Measurements from ENCODE around the gene LRRC70.

The LRRC70 gene

DNA sequence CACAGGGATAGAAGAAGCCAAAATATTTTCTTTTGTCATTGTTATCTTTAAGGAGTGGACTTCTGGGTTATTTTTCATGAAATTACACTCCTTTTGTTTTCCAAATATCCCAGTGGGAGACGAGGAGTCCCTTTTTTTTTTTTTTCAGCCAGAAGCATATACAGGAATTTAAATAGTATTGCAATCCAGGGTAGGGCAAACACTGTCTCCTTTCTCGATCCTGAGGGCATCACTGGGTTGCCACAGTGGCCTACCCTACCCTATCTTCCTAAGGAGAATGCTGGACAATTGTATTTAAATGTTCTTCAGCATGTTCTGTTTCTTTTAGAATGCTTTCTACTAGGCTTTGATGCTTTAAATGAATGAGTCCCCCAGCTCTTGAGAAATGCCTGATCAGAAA is 47.9 kb downstream of the LRRC70 start:
- no peaks in the 10 kb centered on the region for H3K27me3 ChIP-seq
- no peak overlapping the region for H3K9ac ChIP-seq
- H3K4me3 ChIP-seq, result no peak overlapping the region
- no peak overlapping the region for H3K27ac ChIP-seq
- peaks cover 16 to 63% (median 47%) of the 10 kb centered on the region in 11 experiments; a peak in 21 of 22 replicates for H3K36me3 ChIP-seq
- no peak for TF ChIP-seq Cebpa-rat (IDR thresholded peaks at IDR 0.05)
- H3K4me1 ChIP-seq, result no peaks in the 10 kb centered on the region
- H3K4me2 ChIP-seq, result no peak overlapping the region
- H4K20me1 ChIP-seq, result no peaks in the 10 kb centered on the region
- H3K9me3 ChIP-seq (replicated peaks in 1 of 11), result no peaks in the 10 kb centered on the region

DNA sequence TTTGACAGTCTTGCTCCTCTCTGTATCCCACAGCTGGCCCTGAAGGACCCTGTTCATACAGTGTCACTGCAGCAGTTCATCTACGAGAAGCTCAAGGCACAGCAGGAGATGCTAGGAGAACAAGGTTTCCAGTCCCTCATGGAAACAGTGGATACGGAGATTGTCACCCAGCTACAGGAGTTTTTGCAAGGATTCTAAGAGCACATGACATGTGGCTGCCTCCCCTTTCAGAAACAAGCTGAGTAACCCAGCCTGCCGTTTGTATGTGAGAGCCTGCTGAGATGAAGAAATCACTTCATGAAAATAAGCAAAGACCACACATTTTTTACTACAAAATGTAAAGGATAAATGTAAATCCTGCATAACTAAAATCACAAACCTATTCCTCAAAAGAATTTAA is 48.5 kb downstream of the LRRC70 start:
- no peaks in the 10 kb centered on the region for H4K20me1 ChIP-seq
- no peak overlapping the region for H3K4me3 ChIP-seq
- no peak overlapping the region for H3K9ac ChIP-seq
- H3K9me3 ChIP-seq (replicated peaks in 1 of 11), result no peaks in the 10 kb centered on the region
- no peak overlapping the region for H3K27ac ChIP-seq
- no peaks in the 10 kb centered on the region for H3K27me3 ChIP-seq
- H3K4me2 ChIP-seq, result no peak overlapping the region
- peaks cover 16 to 64% (median 48%) of the 10 kb centered on the region in 11 experiments; a peak in 21 of 22 replicates for H3K36me3 ChIP-seq
- no peak for TF ChIP-seq Cebpa-rat (IDR thresholded peaks at IDR 0.05)
- H3K4me1 ChIP-seq, result no peaks in the 10 kb centered on the region

DNA sequence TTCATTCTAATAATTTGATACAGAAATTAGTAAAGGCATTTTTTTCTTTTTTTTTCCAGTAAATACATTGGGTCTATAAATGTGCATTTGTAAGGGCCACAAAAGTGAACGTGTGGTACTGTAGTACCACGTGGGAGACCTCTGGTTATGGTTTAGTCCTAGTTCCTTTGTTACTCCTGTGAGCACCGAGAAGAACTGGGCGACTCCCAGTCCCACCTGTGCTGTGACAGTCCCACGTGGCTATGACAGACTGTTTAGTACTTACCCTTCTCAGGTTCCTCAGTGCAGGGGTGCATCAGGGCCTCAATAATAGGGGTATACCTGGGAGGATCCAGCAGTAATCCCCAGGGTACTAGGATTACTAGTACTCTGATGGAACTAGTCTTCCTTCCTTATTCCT is 49.3 kb downstream of the LRRC70 start:
- Histone ChIP-seq H3K9me3 (replicated peaks in 1 of 11) (no peaks in the 10 kb centered on the region), H4K20me1 (no peaks in the 10 kb centered on the region), H3K9ac (no peak overlapping the region), H3K27ac (no peak overlapping the region), H3K27me3 (no peaks in the 10 kb centered on the region), H3K4me3 (no peak overlapping the region), H3K36me3 (peaks cover 16 to 64% (median 48%) of the 10 kb centered on the region in 11 experiments; a peak in 21 of 22 replicates), H3K4me1 (no peaks in the 10 kb centered on the region), H3K4me2 (no peak overlapping the region)
- no peak for TF ChIP-seq Cebpa-rat (IDR thresholded peaks at IDR 0.05)
